Esophagus muscularis mucosa (tissue), 4 donors: Measurements from ENCODE around the gene DCST2.

Experiments
- CTCF ChIP-seq, 3 experiments: fragments of 200-600 bp in 2 of 3; fragments of 450-650 bp in 1 of 3; sonication (generic) in 2 of 3; IDR thresholded peaks; one replicate each; pipeline ENCODE4 v1.5.1; 2017 to 2019; ENCODE audit warnings: antibody characterized with exemption in 3 of 3, mild to moderate bottlenecking in 2 of 3, moderate library complexity in 1 of 3
- EP300 ChIP-seq: sonication (generic); formaldehyde crosslinking; IDR thresholded peaks from one replicate; pipeline ENCODE4 v1.6.1; 2017; ENCODE audit warnings: antibody characterized with exemption
- POLR2A ChIP-seq: fragments of 450-650 bp; IDR thresholded peaks from one replicate; pipeline ENCODE4 v1.6.1; 2017; ENCODE audit warnings: antibody characterized with exemption, moderate library complexity, mild to moderate bottlenecking, low read depth
- POLR2AphosphoS5 ChIP-seq, 2 donors: sonication (generic); formaldehyde crosslinking; IDR thresholded peaks; one replicate each; pipeline ENCODE4 v1.6.1; 2017; ENCODE audit warnings: antibody characterized with exemption in 2 of 2

- TF ChIP-seq CTCF (IDR thresholded peaks at IDR 0.05) (no peak), POLR2A (no peak), POLR2AphosphoS5 (IDR thresholded peaks at IDR 0.05) (no peak), EP300 (no peak)
Measured at GRCh38 chr1:155043793-155044192, 10.2 kb upstream of the DCST2 start.
